GM21717 (cell line): ENCODE data around the gene TXK.

ENCODE experiments used
- ATAC-seq: cut with Tn5 transposase; IDR thresholded peaks from one replicate; pipeline ENCODE4 v1.9.1; 2021; ENCODE audit warnings: mild to moderate bottlenecking, moderate library complexity; ENCODE audit not compliant: unreplicated experiment

Gene TXK

GRCh38 chr4:48064349-48064748 is 69.7 kb downstream of the TXK start:
- peak; percentile 46 for ATAC-seq

- ATAC-seq = no peak
These were observed 75.2 kb downstream of the TXK start for GRCh38 chr4:48058617-48059530.

GRCh38 chr4:48051078-48051477 is 83.0 kb downstream of the TXK start:
- no peak for ATAC-seq

- no peak for ATAC-seq
These were observed 84.6 kb downstream of the TXK start for GRCh38 chr4:48049483-48049882.

- peak; percentile 24 for ATAC-seq
These were observed 86.2 kb downstream of the TXK start for GRCh38 chr4:48047896-48048295.

GRCh38 chr4:48047421-48047844 is 86.6 kb downstream of the TXK start:
- ATAC-seq = peak; percentile 94

- no peak for ATAC-seq
These were observed 88.0 kb downstream of the TXK start for GRCh38 chr4:48046059-48046458.

- no peak for ATAC-seq
These were observed 89.8 kb downstream of the TXK start for GRCh38 chr4:48044298-48044697.

- no peak for ATAC-seq
These were observed 90.5 kb downstream of the TXK start for GRCh38 chr4:48043504-48043903.

GRCh38 chr4:48042979-48043461 is 91.0 kb downstream of the TXK start:
- no peak for ATAC-seq

- no peak for ATAC-seq
These were observed 92.4 kb downstream of the TXK start for GRCh38 chr4:48041535-48042137.

GRCh38 chr4:48039561-48039960 is 94.5 kb downstream of the TXK start:
- no peak for ATAC-seq

- no peak for ATAC-seq
These were observed 95.4 kb downstream of the TXK start for GRCh38 chr4:48038666-48039065.

GRCh38 chr4:48037117-48037462 is 97.0 kb downstream of the TXK start:
- no peak for ATAC-seq

- ATAC-seq = no peak
These were observed 98.1 kb downstream of the TXK start for GRCh38 chr4:48035952-48036351.

GRCh38 chr4:48033825-48034413 is 100.1 kb downstream of the TXK start:
- ATAC-seq = no peak

- ATAC-seq = no peak
These were observed 100.6 kb downstream of the TXK start for GRCh38 chr4:48033412-48033811.

- no peak for ATAC-seq
These were observed 101.3 kb downstream of the TXK start for GRCh38 chr4:48032721-48033120.

- ATAC-seq = no peak
These were observed 102.1 kb downstream of the TXK start for GRCh38 chr4:48031802-48032525.

GRCh38 chr4:48030470-48030869 is 103.6 kb downstream of the TXK start:
- ATAC-seq = no peak

GRCh38 chr4:48028696-48029095 is 105.4 kb downstream of the TXK start:
- ATAC-seq = peak; percentile 58
